Stimulated activated CD4-positive, alpha-beta T cell treated with anti-CD3 and anti-CD28 coated beads, Interleukin-4, amount 100 ng/mL, for 48 hours (primary cell): ENCODE data around the gene GPC6.
"Not testable (repeated sequence)": the region's sequence is repeated elsewhere in the genome, so short reads cannot be mapped to it uniquely, and the experiment has no call there.

Experiments used
- DNase-seq, 2 donors: peaks; one replicate each; pipeline ENCODE4 v3.0.0-alpha.2; 2020; ENCODE audit warnings: low read depth in 2 of 2

The GPC6 gene

GRCh38 chr13:93425411-93425810, 198.8 kb downstream of the GPC6 start:
- DNase-seq, result no peak

- no peak for DNase-seq
These were observed 203.8 kb downstream of the GPC6 start for GRCh38 chr13:93430381-93430780.

- no peak for DNase-seq
These were observed 209.0 kb downstream of the GPC6 start for GRCh38 chr13:93435651-93436050.

- no peak for DNase-seq
These were observed 210.5 kb downstream of the GPC6 start for GRCh38 chr13:93437081-93437480.

- no peak for DNase-seq
These were observed 219.6 kb downstream of the GPC6 start for GRCh38 chr13:93446238-93446637.

- DNase-seq, result no peak
These were observed 223.6 kb downstream of the GPC6 start for GRCh38 chr13:93450191-93450621.

- DNase-seq, result no peak
These were observed 224.2 kb downstream of the GPC6 start for GRCh38 chr13:93450761-93451160.

GRCh38 chr13:93454676-93455235, 228.1 kb downstream of the GPC6 start:
- not testable (repeated sequence) for DNase-seq

GRCh38 chr13:93455861-93456260, 229.3 kb downstream of the GPC6 start:
- DNase-seq, result no peak

GRCh38 chr13:93460005-93460404, 233.4 kb downstream of the GPC6 start:
- DNase-seq, result no peak

- no peak for DNase-seq
These were observed 235.5 kb downstream of the GPC6 start for GRCh38 chr13:93462151-93462550.

GRCh38 chr13:93466502-93467036, 240.0 kb downstream of the GPC6 start:
- DNase-seq, result no peak

GRCh38 chr13:93467175-93467574, 240.6 kb downstream of the GPC6 start:
- no peak for DNase-seq

GRCh38 chr13:93468433-93468832, 241.8 kb downstream of the GPC6 start:
- no peak for DNase-seq

- no peak for DNase-seq
These were observed 245.7 kb downstream of the GPC6 start for GRCh38 chr13:93472296-93472695.

- DNase-seq, result no peak
These were observed 246.2 kb downstream of the GPC6 start for GRCh38 chr13:93472814-93473296.

GRCh38 chr13:93473441-93474270, 247.0 kb downstream of the GPC6 start:
- DNase-seq, result no peak

GRCh38 chr13:93476175-93476574, 249.6 kb downstream of the GPC6 start:
- DNase-seq, result no peak

GRCh38 chr13:93477238-93477637, 250.6 kb downstream of the GPC6 start:
- DNase-seq, result no peak

- no peak for DNase-seq
These were observed 254.0 kb downstream of the GPC6 start for GRCh38 chr13:93480553-93481106.

GRCh38 chr13:93496117-93496516, 269.5 kb downstream of the GPC6 start:
- DNase-seq, result not testable (repeated sequence)

- DNase-seq, result no peak
These were observed 270.5 kb downstream of the GPC6 start for GRCh38 chr13:93496985-93497673.
